Esophagus (tissue), 2 donors: ENCODE results near the gene NECAB3. TPM values are rescaled to one million over a fixed set of nuclear protein-coding genes. Genes with fewer than 3 reads are reported as not detected.
A peak's percentile ranks its signal among the peaks of the same experiment; 100 is the strongest.

Experiments
- H3K27ac ChIP-seq, 2 donors: one replicate each; pipeline ENCODE4 v1.5.1; 2013; ENCODE audit warnings: low read depth in 2 of 2, mild to moderate bottlenecking in 2 of 2, inconsistent platforms in 1 of 2, low read length in 1 of 2, moderate library complexity in 1 of 2
- H3K27me3 ChIP-seq, 2 donors: one replicate each; pipeline ENCODE4 v1.6.1; 2013; ENCODE audit warnings: low read length in 2 of 2, control low read depth in 1 of 2, mild to moderate bottlenecking in 1 of 2; ENCODE audit not compliant: insufficient read depth in 2 of 2, control insufficient read depth in 1 of 2
- H3K36me3 ChIP-seq, 2 donors: one replicate each; pipeline ENCODE4 v1.6.1; 2013; ENCODE audit warnings: low read length in 1 of 2; ENCODE audit not compliant: control insufficient read depth in 2 of 2, insufficient read depth in 2 of 2
- H3K4me1 ChIP-seq, 2 donors: one replicate each; pipeline ENCODE4 v1.6.1; 2013; ENCODE audit warnings: low read length in 1 of 2; ENCODE audit not compliant: control insufficient read depth in 2 of 2, insufficient read depth in 2 of 2
- H3K4me3 ChIP-seq, 2 donors: one replicate each; pipeline ENCODE4 v1.5.1; 2013; ENCODE audit warnings: low read length in 2 of 2, mild to moderate bottlenecking in 2 of 2, low read depth in 1 of 2, moderate library complexity in 1 of 2
- H3K9me3 ChIP-seq, 2 donors: one replicate each; pipeline ENCODE4 v1.6.1; 2013; ENCODE audit warnings: mild to moderate bottlenecking in 2 of 2, low read depth in 1 of 2, low read length in 1 of 2, moderate library complexity in 1 of 2; ENCODE audit not compliant: control insufficient read depth in 2 of 2, insufficient read depth in 1 of 2
- WGBS, 2 donors: extraction: QIAGEN DNeasy Blood & Tissue Kit; methylation state at CpG; one replicate each; pipeline ENCODE4 v1.1.7; 2013; 5-methylcytosine and 5-hydroxymethylcytosine counted together
- polyA plus RNA-seq, 2 donors: library from polyadenylated mRNA; stranded (reverse); fragments of 200-250 nt; gene quantifications; one replicate each; pipeline ENCODE4 v1.2.3, GENCODE V29; 2013
- donor health status: healthy with polysubstance abuse.
- donor health status: Bipolar disorder and iron deficiency.

Gene NECAB3
- polyA plus RNA-seq, 2 donors, result 13.5 to 18.4 TPM

DNA sequence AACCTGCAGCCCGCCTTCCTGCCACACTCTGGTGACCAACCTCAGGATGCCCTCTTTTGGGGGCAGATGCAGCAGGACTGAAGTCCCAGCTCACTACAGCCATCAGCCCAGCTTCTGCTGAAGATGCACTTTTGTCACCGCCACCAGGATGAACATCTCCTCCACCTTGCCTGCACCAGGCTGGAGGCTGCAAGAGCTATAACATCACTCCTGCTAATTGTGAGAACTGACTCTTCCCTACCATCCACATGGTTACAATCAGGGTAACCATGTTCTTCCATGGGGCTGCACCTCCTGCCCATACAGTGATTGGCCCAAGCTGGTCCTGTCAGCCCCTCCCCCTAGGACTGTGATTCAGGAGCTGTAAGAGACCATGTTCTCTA lies 9.5 kb downstream of the NECAB3 start:
- Histone ChIP-seq H3K27me3 (no peaks in the 10 kb centered on the region), H3K9me3 (no peaks in the 10 kb centered on the region), H3K27ac (peak overlapping the region in 1 of 2 donors; percentile 51), H3K36me3 (peaks cover 0 to 5% of the 10 kb centered on the region in 2 donors), H3K4me1 (peaks cover 2 to 25% of the 10 kb centered on the region in 2 donors), H3K4me3 (no peak overlapping the region)
- WGBS, 2 donors, result 92 to 95% methylated on average over 2 of the region's 2 CpGs

DNA sequence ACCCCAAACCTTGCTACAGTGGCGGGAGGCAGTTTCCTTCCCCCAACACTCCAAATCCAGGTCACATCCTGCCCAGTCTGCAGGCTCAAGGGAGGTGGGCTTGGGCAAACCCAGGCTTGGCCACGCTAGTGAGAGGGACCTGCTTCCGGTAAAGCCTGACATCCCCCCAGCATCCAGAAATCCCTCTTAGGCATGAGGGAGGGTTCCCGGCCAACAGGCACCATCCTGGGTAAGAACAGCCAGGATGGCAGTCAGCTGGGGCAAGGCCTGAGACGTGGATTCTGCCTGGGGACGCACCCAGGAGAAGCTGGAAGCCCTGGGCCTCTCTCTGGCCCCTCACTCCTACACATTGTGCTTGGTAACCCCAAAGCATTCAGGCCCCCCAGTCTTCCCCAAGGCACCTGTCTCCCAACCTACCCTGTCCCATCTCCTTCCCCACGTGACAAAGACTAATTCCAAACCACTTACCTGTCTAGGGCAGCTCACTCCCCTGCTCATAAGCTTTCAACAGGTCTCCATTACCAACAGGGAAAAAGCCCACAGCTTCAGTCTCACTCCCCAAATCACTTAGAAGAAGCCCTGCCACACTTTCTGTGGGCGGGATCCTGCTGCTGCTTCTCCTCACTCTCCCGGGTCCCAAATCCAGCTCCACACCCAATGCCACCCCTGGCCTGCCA lies 10.0 kb downstream of the NECAB3 start:
- peaks cover 2 to 25% of the 10 kb centered on the region in 2 donors for H3K4me1 ChIP-seq
- H3K27ac ChIP-seq, result peak overlapping the region; percentile 91 to 92
- 44% methylated on average over 9 of the region's 9 CpGs for WGBS, 2 donors
- H3K9me3 ChIP-seq, result no peaks in the 10 kb centered on the region
- peak overlapping the region; percentile 75 to 82 for H3K4me3 ChIP-seq
- peaks cover 0 to 9% of the 10 kb centered on the region in 2 donors for H3K36me3 ChIP-seq
- no peaks in the 10 kb centered on the region for H3K27me3 ChIP-seq

DNA sequence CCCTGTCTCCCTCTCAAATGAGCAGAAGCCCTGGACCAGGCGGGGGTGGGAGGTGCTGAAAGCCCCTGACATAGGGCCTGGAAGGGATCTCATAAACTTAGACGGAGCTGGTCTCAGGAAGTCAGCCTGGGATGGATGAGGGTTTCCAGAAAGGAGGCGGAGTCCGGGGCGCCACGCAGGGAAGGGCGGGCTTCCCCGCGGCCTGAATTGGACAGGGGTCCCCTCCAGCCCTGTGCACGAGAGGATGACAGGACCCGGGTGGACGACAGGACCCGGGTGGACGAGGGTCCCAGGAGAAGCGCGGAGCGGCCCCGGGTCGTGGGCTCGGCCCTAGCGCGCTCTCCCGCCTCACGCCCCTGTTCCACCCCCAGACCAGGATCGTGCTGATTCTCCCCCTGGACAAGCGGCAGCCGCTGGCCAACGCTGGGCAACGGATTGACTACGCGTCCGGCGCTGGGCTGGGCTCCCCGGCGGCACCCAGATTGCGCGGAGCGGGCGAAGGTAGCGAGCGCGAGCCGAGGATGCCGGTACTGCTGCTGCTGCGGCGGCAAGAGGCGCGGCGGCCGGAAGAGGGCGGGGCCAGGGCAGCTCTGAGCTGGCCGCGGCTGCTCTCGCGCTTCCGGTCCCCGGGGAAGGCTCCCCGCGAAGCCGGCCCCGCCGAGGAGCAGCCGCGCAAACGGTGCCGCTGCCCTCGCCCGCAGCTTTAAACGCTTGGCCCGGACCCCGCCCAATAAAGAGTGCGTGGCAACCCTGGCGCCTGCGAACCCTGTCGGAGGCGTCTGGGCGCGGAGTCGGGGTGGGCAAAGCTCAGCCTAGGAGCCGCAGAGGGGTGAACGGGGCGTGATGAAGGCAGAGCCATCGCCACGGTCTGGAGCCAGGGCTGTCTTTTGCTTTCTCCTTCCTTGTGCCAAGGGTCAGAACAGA lies 10.8 kb downstream of the NECAB3 start:
- Histone ChIP-seq H3K27ac (peak overlapping the region; percentile 91 to 92), H3K4me3 (peak overlapping the region; percentile 75 to 82), H3K27me3 (no peaks in the 10 kb centered on the region), H3K9me3 (no peaks in the 10 kb centered on the region), H3K36me3 (peaks cover 0 to 15% of the 10 kb centered on the region in 2 donors), H3K4me1 (peaks cover 2 to 25% of the 10 kb centered on the region in 2 donors)
- 1% methylated on average over 79 to 84 of the region's 84 CpGs for WGBS, 2 donors

DNA sequence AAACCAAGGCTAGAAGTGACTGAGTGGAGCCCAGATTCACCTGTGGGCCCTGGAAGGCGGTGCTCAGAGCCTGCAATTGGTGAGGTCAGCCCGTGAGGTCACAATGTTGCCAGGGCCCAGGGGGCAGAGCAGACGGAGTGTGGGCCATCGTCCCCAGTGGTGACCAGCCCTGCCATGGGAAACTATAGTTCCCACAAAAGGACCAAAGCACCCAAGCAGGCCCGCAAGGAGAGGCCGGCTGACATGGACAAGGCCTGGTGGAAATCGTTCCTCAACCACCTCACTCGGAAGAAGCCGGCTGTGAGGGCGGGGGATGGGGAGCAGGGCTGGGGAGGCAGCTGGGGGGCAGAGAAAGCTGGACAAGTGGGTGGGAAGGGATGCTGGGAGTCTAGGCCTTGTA lies 12.1 kb downstream of the NECAB3 start, which contains the start of gene C20orf144:
Gene C20orf144, plus strand, starts transcription at position 156 of the 400 bp plus-strand sequence. Its CDS starts 19 bp downstream, at position 175.
- H3K9me3 ChIP-seq, result no peaks in the 10 kb centered on the region
- no peaks in the 10 kb centered on the region for H3K27me3 ChIP-seq
- peaks cover 2 to 19% of the 10 kb centered on the region in 2 donors for H3K4me1 ChIP-seq
- H3K4me3 ChIP-seq, result peak within 1 kb of the TSS; percentile 75 to 82
- peaks cover 4 to 15% of the 10 kb centered on the region in 2 donors for H3K36me3 ChIP-seq
- peak within 1 kb of the TSS; percentile 91 to 92 for H3K27ac ChIP-seq
- 92 to 94% methylated on average over 10 of the region's 10 CpGs for WGBS, 2 donors

DNA sequence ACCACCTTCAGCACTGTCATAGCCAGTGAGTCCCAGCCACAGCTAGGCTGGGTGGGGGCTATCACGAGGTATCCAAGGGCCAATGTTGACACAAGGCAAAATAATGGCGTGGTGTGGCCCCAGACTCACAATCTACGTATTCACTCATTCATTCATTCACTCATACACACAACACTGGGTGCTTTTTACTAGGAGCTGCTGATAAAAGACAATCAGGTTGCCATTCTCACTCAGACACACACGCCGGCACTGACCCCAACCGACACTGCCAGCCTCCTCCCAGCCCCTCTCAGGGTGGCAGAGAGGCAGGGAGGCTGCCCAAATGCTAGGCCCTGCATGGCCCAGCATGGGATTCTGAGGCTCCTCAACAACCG lies 13.6 kb downstream of the NECAB3 start:
- Histone ChIP-seq H3K27me3 (no peaks in the 10 kb centered on the region), H3K4me1 (peaks cover 2 to 13% of the 10 kb centered on the region in 2 donors), H3K4me3 (no peak overlapping the region), H3K36me3 (peaks cover 4 to 15% of the 10 kb centered on the region in 2 donors), H3K27ac (no peak overlapping the region), H3K9me3 (no peaks in the 10 kb centered on the region)
- WGBS, 2 donors, result 88 to 93% methylated on average over 7 of the region's 7 CpGs

DNA sequence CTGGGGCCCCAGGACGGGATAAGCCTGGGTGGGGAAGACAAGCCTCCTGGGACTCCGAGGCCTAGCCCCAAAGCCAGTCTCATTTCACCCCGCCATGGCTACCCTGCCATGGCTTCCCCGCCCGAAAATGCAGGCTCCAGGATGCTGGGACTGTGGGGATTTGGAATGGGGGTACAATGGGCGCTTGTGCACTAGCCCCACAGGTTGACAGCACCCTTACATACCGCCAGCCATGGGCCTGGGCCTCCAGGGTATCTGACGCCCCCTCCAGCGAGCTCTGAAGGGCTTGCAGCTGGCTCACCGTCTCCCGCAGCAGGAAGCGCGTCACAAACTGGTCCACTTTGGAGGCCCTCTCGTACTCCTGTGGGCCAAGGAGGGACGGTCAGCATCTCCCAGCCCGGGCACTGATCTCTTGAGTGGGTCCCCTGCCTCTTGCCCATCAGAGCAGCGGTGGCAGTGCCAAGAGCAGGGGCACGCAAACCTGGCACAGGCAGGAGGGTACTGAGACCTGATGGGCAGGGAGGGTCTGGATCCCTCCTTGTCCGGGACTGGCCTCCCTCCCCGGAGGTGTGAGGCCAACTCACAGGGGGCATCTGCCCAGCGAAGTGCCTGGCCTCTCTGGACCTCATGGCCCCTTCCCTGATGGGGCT lies 14.1 kb downstream of the NECAB3 start:
- Histone ChIP-seq H3K36me3 (peaks cover 4 to 15% of the 10 kb centered on the region in 2 donors), H3K27me3 (no peaks in the 10 kb centered on the region), H3K4me3 (no peak overlapping the region), H3K27ac (no peak overlapping the region), H3K4me1 (peaks cover 2 to 14% of the 10 kb centered on the region in 2 donors), H3K9me3 (no peaks in the 10 kb centered on the region)
- WGBS, 2 donors, result 91 to 92% methylated on average over 21 of the region's 21 CpGs

DNA sequence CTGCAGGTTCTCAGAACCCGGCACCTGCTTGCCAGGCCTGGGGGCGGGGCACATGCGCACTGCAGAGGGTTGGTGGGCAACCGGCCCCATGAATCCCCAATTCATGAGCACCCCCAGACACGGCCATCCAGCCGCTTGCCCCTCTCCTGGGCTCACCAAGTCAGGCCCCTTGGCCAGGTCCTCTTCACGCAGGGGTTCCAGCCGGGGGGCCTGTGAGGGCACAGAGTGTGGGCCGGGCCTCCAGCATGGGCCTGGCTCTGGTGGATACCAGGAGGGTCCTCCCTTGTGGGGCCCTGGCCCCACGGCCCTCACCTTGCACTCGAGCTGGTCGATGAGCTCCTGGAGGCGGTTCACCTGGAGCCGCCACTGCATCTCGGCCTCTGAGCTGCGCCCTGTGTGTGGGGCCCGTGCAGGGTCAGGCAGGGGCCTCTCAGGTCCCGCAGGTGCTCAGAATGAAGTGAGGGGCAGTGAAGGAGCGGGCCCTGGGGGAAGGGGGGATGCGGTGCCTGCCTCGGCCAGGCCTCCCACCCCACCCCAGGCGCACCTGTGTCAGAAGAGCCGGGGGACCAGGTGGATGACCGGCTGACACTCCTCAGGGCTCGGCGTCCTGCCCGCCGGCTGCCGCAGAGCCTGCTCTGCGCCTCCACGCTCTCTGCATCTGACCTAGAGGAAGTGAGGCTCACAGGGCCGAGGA lies 14.7 kb downstream of the NECAB3 start:
- 95 to 96% methylated on average over 32 of the region's 32 CpGs for WGBS, 2 donors
- H3K9me3 ChIP-seq, result no peaks in the 10 kb centered on the region
- H3K4me3 ChIP-seq, result no peak overlapping the region
- peaks cover 4 to 15% of the 10 kb centered on the region in 2 donors for H3K36me3 ChIP-seq
- H3K27ac ChIP-seq, result no peak overlapping the region
- no peaks in the 10 kb centered on the region for H3K27me3 ChIP-seq
- H3K4me1 ChIP-seq, result peaks cover 1 to 16% of the 10 kb centered on the region in 2 donors

DNA sequence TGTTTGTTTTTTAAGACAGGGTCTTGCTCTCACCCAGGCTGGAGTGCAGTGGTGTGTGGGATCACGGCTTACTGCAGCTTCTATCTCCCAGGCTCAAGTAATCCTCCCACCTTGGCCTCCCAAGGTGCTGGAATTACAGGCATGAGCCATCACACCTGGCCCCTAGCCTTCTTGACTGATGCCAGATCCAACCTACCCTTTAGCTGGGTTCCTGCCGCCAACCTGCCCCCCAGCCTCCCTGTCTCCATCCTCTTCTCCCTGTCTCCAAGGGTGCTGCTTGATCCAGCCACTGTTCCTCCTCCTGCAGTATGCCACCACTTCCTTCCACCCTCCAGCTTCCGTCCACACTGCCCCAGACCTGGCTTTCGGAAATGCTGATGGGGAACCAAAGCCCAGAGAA lies 15.3 kb downstream of the NECAB3 start:
- Histone ChIP-seq H3K36me3 (peaks cover 4 to 15% of the 10 kb centered on the region in 2 donors), H3K4me3 (no peak overlapping the region), H3K9me3 (no peaks in the 10 kb centered on the region), H3K27me3 (no peaks in the 10 kb centered on the region), H3K27ac (no peak overlapping the region), H3K4me1 (peaks cover 0 to 17% of the 10 kb centered on the region in 2 donors)
- 92 to 96% methylated on average over 4 of the region's 4 CpGs for WGBS, 2 donors

DNA sequence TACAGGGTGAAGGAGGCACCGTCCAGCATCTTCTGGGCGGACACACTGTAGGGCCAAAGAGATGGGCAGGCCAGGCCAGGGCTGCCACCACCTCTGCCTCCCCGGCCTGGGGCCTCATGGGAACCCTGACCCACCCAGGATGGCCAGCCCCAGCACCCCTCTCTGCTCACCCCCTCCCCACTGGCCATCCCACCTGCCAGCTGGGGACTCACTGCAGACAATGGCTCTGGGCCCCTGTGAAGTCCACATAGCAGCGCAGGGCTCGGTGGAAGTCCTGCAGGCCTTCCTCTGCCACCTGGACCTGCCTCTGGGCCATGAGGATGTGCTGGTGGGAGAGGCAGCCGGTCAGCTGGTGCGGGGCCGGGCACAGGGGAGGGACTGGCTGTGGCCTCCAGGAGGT lies 15.7 kb downstream of the NECAB3 start:
- H3K27ac ChIP-seq, result no peak overlapping the region
- H3K9me3 ChIP-seq, result no peaks in the 10 kb centered on the region
- peaks cover 1 to 19% of the 10 kb centered on the region in 2 donors for H3K4me1 ChIP-seq
- WGBS, 2 donors, result 93 to 95% methylated on average over 8 of the region's 8 CpGs
- H3K27me3 ChIP-seq, result no peaks in the 10 kb centered on the region
- no peak overlapping the region for H3K4me3 ChIP-seq
- H3K36me3 ChIP-seq, result peaks cover 4 to 15% of the 10 kb centered on the region in 2 donors
